Endothelial cell (in vitro differentiated cells): ENCODE results near the gene VIPR2. TPM values are rescaled to one million over a fixed set of nuclear protein-coding genes. Genes with fewer than 3 reads are reported as not detected.

Source experiments
- DNase-seq: peaks from one replicate; pipeline ENCODE4 v3.0.0; 2021; ENCODE audit warnings: low spot score
- H3K27ac Mint-ChIP-seq: one replicate; pipeline ENCODE4 v1.8.0; 2021; ENCODE audit warnings: mixed read lengths, inconsistent platforms; ENCODE audit not compliant: unreplicated experiment
- H3K27me3 Mint-ChIP-seq: one replicate; pipeline ENCODE4 v1.8.0; 2021; ENCODE audit warnings: mild to moderate bottlenecking, moderate library complexity, mixed read lengths, inconsistent platforms; ENCODE audit not compliant: unreplicated experiment
- H3K36me3 Mint-ChIP-seq: one replicate; pipeline ENCODE4 v1.8.0; 2021; ENCODE audit warnings: mild to moderate bottlenecking, low read depth, mixed read lengths, inconsistent platforms; ENCODE audit not compliant: unreplicated experiment
- H3K4me1 Mint-ChIP-seq: one replicate; pipeline ENCODE4 v1.8.0; 2021; ENCODE audit warnings: mild to moderate bottlenecking, mixed read lengths, inconsistent platforms; ENCODE audit not compliant: unreplicated experiment
- H3K4me3 Mint-ChIP-seq: one replicate; pipeline ENCODE4 v1.8.0; 2021; ENCODE audit warnings: mild to moderate bottlenecking, mixed read lengths, inconsistent platforms; ENCODE audit not compliant: unreplicated experiment
- H3K9me3 Mint-ChIP-seq: one replicate; pipeline ENCODE4 v1.8.0; 2021; ENCODE audit warnings: mixed read lengths, inconsistent platforms; ENCODE audit not compliant: unreplicated experiment
- CTCF ChIP-seq: fragments of 200-600 bp; sonication (generic); IDR thresholded peaks from one replicate; pipeline ENCODE4 v1.5.0; 2021; ENCODE audit warnings: antibody characterized with exemption; ENCODE audit not compliant: unreplicated experiment
- total RNA-seq: library from RNA; stranded (reverse); fragmentation: NEBNext Ultra II Directional; extraction: Animal tissue kit (Norgen Biotek cat#: 25700); gene quantifications from one replicate; pipeline ENCODE4 v1.2.1, GENCODE V29; 2021; ENCODE audit not compliant: unreplicated experiment

The VIPR2 gene
- total RNA-seq, 1 donor from 2014 or later = 2.4 TPM

- no peak overlapping the region for H3K27ac Mint-ChIP-seq
- no peak for TF ChIP-seq CTCF
- peaks cover 9% of the 10 kb centered on the region for H3K4me1 Mint-ChIP-seq
- no peak for DNase-seq
- H3K4me3 Mint-ChIP-seq = no peak overlapping the region
- no peaks in the 10 kb centered on the region for H3K9me3 Mint-ChIP-seq
- H3K36me3 Mint-ChIP-seq = peaks cover 3% of the 10 kb centered on the region
- peaks cover 1% of the 10 kb centered on the region for H3K27me3 Mint-ChIP-seq
These were observed 6.6 kb upstream of the VIPR2 start for GRCh38 chr7:159151231-159151630.

- Mint-ChIP-seq H3K27me3 (peaks cover 3% of the 10 kb centered on the region), H3K27ac (no peak overlapping the region), H3K4me3 (no peak overlapping the region), H3K9me3 (no peaks in the 10 kb centered on the region), H3K36me3 (peaks cover 3% of the 10 kb centered on the region), H3K4me1 (peaks cover 1% of the 10 kb centered on the region)
- no peak for DNase-seq
- no peak for TF ChIP-seq CTCF
These were observed 4.8 kb upstream of the VIPR2 start for GRCh38 chr7:159149488-159149887.

GRCh38 chr7:159148430-159149395 is 4.0 kb upstream of the VIPR2 start:
- Mint-ChIP-seq H3K9me3 (no peaks in the 10 kb centered on the region), H3K4me3 (no peak overlapping the region), H3K36me3 (peaks cover 3% of the 10 kb centered on the region), H3K4me1 (no peaks in the 10 kb centered on the region), H3K27ac (peak overlapping the region; percentile 7), H3K27me3 (peaks cover 3% of the 10 kb centered on the region)
- DNase-seq = no peak
- no peak for TF ChIP-seq CTCF

- no peaks in the 10 kb centered on the region for H3K36me3 Mint-ChIP-seq
- no peak for DNase-seq
These were observed 3.0 kb upstream of the VIPR2 start for GRCh38 chr7:159147687-159148086.

More at GRCh38 chr7:159147687-159148086, 3.0 kb upstream of the VIPR2 start:
- Mint-ChIP-seq H3K4me3 (no peak overlapping the region), H3K9me3 (no peaks in the 10 kb centered on the region), H3K27ac (no peak overlapping the region), H3K4me1 (no peaks in the 10 kb centered on the region), H3K27me3 (peaks cover 3% of the 10 kb centered on the region)
- no peak for TF ChIP-seq CTCF
